DMS 273 treated with DMSO at 0.1 percent for 48 hours (cell line): ENCODE measurements around the gene MLNR.

Experiments
- DNase-seq: peaks from one replicate; lab custom pipeline; 2025; lab: John Stamatoyannopoulos, UW

MLNR gene

DNA sequence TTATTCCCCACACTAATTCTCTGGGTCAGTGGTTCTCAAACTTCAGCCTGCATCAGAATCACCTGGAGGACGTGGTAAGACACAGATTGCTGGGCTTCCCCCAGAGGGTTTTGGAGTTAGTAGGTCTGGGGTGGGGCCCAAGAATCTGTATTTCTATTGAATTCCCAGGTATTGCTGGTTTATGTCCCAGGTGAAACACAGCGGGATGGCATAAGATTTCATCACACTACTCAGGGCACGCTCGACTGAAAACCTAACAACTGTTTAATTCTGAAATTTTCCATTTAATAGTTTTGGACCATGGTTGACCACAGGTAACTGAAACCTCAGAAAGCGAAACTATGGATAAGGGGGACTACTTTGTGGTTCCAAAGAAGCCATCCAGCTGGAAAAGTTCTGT, 6.5 kb downstream of the MLNR start:
- no peak for DNase-seq

DNA sequence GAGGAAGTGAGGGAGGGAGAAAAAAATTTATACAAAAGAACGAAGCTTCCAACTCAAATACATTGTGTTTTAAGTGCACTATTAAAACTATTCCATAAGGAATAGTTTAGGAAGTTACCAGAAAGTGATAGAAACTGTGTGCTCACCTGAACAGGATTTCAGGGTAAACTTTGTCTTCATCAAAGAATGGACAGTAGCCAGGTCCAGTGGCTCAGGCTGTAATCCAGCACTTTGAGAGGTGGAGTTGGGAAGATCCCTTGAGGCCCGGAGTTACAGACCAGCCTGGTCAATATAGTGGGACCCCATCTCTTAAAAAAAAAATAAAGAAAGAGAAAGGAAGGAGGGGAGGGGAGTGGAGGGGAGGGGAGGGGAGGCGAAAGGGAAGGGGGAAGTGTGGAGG, 14.6 kb downstream of the MLNR start:
- DNase-seq, result no peak

DNA sequence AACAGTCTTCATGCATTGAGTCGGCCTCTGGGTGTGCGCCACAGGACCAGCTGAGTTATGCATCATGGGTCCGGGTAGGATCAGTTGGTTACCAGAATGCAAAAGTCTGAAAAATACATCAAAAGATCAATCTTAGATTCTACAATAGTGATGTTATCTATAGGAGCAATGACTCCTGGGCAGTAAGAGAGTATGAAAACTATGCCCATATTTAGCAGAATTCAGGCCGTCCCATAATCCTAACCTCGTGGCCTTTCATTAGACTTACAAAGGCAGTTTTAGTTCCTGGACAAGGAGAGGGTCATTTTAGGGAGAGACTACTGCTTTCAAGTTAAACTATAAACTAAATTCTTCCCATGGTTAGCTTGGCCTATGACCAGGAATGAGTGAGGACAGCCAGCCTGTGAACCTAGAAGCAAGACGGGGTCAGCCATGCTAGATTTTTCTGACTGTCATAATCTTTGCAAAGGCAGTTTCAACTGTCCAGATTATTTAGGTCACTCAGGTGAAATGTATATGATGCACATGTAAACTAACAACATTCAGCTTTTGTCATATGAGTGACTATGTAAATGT, 15.8 kb downstream of the MLNR start:
- no peak for DNase-seq

DNA sequence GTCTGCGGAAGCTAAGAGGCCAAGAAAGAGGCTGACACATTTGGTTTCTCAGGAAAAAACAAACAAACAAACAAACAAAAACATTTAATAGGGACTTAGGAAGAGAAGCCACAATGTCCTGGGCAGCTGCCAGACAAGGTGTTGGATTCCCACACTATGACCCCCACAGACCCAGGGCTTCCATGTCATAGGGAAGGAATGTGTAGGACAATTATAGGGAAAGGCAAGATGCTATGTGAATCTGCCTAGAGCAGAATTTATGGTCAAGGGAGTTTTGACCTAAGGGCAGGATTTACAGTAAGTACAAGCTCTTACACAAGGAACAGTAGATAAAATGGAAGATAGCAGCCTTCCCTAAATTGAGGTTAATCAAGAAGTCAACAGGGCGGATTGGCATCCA, 18.5 kb downstream of the MLNR start:
- DNase-seq, result no peak

DNA sequence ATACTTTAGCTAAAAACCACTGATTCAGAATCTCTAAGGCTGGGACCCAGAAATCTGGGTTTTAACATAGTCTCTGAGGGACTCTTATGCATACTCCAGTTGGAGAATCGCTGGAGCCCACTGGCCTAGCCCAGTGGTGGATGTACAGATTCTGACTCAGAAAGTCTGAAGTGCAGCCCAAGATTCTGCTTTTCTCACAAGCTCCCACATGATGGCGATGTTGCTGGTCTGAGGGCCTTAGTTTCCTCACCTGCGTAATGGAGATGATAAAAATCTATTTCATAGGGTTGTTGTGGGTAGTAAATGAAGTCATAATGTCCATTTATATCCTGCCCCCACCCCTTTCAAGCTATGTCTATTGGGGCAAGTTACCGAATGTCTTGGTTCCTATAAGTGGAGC, 19.9 kb downstream of the MLNR start:
- no peak for DNase-seq

DNA sequence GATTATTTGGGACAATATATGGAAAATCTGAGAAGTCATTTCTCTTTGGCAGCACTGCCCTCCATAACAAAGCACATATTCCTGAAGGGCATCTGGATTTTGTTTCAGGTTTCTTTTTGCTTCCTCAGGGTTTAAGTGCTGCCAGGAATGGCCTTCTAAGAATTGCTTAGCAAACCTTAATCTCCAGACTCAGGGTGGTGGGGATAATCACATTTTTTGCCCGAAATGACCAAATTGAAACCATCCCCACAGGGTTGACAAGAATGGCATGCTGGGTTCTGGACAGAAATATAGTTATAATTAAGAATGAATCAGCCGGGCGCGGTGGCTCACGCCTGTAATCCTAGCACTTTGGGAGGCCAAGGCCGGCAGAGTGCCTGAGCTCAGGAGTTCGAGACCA, 21.2 kb downstream of the MLNR start:
- DNase-seq, result no peak

DNA sequence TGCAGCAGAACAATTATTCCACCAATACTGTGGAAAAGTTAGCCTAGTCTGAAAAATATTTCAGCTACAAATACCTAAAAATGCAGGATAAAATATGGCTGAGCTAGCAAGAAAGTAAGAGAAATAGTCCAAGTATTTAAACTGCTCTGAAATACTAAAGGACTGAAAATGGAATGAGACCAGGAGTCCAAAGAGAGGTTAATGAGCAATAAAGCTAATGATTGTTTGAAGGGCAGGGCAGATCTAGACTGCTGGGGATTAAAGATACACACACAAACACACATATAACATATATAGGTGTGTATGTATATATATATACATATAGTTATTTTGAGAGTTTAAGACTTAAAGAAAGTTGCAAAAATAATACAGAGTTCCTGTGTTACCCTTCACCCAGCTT, 25.0 kb downstream of the MLNR start:
- DNase-seq, result no peak

DNA sequence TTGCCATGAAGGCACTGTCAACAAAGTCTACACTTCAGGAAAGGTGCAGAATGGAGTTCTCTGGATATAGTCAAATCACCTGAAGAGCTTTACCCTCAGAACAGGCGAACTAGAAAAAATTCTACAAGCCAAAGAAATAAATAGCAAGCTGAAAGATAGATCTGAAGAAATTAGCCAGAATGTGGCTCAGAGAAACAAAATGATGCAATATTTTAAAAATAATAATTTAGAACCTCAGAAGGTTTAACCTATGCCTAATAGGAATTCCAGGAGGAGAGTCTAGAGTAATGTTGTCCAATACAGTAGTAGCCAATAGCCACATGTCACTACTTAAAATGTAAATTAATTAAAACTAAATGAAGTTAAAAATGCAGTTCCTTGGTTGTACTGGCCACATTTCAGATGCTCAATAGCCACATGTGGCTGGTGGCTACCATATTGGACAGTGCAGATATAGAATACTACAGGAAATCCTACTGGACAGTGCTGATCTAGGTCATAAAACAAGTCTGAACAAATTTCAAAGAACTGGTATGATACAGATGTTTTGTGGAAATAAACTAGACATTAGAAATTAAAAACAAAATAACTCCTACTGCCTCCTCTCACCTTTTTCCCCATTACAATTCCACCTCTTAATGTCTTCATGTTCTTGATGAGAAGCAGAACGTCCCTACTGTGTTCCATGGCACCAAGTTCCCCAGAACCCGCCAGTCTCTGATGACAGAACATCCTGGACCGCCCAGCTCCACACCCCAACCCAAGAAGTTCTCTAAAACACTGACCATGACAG, 26.9 kb downstream of the MLNR start:
- DNase-seq, result no peak

DNA sequence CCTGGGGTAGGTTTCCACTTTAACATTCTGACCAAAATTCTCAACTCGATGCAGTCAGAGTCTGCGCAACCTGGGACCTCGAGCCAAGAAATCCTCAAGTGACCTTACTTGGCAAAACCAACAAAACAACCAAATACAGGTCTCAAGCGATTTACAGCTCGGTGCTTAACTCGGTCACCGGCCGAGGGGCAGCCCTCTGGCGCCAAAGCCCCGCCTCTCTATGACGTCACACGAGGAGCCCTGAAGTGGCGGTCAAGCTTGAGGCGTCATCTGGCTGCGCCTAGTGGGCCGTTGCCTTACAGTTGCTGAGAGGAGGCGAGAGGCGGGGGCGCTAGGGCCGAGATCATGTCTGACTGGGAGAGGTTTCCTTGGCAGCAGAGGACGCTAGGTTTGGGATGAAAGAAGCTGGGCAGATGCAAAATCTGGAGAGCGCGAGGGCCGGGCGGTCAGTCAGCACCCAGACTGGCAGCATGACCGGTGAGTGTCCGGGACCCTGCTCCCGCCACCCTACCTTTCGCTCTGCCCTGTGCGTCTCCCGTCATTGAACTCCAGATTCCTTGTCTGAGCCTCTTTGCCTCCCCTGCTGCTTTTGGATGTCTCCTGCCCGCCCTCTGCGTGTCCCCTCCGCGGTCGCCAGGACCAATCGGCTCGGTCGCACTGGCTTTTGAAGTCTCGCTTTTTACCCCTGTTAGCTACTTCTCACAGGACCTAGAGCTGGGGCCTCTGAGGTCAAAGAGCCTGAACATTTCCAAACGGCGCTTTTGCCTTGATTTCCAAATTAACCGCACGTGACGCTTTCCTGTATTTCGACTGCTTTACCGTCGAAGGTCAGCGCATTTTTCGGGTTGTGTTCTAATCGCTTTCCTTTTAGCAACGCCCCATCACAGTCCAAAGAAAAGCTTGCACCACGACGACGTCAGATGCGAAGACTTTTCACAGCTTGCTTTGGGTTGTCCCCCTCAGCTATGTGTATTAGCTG, 27.8 kb downstream of the MLNR start, which contains the start of gene CDADC1:
CDADC1 (plus strand) TSS at position 283 of the 979 bp plus-strand sequence; CDS start at position 396, 113 bp downstream.
- DNase-seq, result peak; percentile 73

DNA sequence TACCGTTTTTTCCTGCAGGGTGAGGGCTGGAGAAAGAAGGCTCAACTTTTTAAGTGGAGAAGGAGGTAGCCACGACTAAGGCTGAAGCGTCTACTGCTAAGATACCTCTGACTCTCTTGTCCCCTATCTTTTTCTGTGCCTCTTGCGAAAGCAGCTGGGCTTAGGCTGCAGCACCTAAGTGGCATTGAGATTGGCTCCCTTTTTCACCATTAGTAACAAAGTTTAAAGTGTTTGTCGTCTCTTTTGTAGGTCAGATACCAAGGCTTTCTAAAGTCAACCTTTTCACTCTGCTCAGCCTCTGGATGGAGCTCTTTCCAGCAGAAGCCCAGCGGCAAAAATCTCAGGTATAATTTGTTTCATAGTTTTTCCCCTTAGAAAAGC, 28.5 kb downstream of the MLNR start:
- no peak for DNase-seq

DNA sequence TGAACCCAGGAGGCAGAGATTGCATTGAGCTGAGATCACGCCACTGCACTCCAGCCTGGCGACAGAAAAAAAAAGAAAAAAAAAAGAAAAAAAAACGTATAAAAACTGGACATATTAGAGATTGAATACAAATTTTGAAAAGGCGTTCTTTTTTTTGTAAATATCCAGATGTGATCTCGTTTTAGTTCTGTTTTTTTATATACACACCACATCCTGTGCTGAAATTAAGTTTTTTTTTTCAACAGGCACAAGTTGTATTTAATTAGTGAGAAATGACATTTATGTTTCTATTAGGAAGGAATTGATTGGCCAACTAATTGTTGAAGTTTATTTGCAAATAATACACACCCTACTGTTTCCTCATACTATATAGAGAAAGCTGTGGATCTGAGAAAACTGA, 31.2 kb downstream of the MLNR start:
- DNase-seq, result no peak

DNA sequence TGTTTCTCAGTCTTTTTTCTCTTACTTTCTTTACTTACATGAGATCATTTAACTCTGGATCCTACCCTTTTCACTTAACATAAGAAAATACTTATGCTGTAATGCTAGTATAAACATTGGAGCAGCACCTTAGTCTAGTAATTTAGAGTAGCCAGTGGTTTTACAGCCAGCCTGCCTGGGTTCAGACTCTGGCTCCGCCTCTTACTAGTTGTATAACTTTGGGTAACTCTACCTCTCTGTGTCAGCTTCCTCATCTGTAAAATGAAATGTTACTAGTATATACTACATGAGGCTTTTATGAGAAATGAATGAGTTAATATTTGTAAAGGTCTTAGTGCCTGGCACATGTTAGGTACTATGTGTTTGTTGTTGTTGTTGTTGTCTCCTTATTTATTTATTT, 33.2 kb downstream of the MLNR start:
- no peak for DNase-seq

DNA sequence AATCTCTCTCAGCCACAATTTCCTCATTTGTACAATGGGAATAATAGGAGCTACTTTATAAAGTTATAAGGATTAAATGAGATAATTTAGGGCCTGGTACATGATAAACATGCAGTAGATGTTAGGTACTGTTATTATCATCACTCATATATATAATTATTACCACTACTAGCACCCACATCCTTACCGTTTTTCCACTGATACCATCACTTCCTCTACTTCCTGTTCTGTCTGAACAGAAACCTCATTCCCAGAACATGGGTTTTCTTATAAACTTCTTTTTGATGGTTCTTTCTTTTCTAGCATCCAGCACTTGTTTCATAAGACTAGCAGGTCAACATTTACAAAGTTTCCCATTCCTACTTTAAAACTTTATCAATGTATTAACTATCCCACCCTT, 33.9 kb downstream of the MLNR start:
- DNase-seq, result no peak

DNA sequence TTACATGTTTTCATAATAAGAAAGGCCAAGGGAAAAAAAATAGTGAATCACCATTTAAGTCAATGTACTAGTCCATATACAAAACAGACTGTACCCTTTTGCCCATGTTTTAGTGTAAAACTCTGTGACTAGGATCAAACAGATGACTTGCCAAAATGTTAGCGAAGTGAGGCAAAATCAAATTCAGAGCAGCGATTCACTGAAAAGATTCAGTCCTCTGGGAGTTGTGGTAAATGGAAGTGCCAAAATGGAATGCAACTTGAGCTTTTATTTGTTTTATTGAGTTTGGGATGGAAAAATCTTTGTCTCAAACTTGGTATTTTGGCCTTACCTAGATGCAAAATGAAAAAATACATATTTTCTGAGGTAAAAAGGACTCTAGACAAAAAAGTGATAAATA, 36.7 kb downstream of the MLNR start:
- DNase-seq, result no peak

DNA sequence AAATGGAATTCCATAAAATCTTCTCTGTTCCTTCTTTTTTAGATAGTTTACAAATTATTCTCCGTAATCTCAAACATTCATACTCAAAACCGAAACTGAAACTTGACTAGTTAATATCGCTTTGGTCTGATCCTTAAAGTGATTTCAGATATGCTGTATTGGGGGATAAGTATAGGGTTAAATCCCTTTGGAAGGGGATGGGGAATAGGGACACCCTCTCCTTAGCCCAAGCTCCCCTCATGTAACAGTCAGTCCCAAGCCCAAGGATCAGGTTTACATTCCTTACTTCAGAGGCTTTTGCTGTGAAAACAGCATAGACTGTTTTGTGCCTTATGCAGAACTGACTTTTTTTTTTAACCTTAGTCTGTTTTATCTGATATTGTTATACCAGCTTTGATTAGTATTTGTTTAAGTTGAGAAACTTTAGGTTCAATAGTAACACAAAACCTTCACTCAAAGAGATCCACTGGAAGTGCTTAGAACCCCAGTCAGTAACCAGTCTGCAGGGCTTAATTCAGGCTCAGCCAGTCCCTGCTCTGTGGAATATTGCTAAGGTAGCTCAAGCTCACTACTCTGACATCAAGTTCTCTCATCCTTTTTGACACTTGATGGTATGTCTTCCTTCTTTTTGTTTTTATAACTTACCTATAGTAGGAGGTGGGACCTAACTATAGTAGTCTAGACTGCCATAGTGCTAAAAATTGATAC, 38.1 kb downstream of the MLNR start:
- no peak for DNase-seq

DNA sequence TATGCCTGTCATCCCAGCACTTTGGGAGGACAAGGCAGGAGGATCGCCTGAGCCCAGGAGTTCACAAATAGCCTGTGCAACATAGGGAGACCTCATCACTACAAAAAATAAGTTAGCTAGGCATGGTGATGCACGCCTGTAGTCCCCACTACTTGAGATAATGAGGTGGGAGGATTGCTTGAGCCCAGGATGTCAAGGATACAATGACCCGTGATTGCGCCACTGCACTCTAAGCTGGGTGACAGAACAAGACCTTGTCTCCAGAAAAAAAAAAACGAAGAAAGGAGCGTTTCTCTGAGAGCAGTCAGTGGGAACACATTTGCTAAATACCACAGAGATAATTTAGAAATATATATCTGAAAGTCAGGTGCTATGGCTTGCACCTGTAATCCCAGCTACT, 39.4 kb downstream of the MLNR start:
- DNase-seq, result no peak

DNA sequence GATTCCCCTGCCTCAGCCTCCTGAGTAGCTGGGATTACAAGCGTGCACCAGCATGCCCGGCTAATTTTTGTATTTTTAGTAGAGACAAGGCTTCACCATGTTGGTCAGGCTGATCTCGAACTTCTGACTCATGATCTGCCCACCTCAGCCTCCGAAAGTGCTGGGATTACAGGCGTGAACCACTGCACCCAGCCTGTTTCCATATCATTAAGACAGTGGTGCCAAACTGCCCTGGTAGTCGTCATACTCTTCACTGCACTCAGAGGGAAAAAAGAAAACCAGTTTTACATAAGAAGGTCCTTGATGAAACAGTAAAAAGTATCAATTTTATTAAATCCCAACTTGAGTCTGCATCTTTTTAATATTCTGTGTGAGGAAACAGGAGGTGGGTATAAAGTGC, 42.5 kb downstream of the MLNR start:
- DNase-seq, result no peak

DNA sequence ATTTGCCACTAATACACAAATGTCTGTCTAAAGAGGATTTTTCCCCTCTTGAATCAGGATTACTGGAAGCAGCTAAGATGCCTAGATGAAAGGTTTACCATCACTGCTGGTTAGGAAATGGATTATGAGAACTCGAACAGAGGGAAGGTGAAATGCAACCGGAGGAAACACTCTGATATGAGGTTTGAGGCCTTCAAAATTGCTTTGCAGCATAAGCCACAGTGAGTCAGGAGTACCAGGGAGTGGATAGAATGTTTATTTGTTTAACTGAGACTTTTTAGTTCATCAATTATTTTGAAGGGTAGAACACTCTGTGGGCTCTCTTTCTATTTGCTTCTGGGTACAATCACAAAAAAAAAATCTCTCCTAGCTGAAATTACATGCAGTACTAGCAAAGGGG, 45.7 kb downstream of the MLNR start:
- DNase-seq, result no peak

DNA sequence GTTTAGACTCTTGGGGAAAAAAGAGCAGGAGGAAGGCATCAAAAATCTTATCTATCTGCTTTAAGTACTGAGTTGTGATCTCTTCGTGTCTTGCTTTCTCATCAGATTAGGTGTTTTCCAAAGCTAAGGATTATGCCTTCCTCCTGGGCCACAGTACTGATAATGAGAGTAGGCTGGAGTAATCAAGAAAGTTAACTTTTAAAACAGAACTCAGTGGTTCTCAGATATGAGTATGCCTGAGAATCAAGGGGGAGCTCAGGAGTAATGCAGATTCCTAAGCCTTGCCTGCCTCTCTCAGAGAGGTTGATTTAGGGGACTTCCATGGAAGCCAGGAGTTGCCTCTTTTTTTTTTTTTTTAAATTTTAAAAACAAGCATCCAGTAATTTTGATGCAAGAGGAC, 51.1 kb downstream of the MLNR start:
- no peak for DNase-seq
